GM12892 (cell line): ENCODE measurements around the gene TPPP2.

Experiments
- DNase-seq: peaks from one replicate; pipeline ENCODE4 v3.0.0; 2011; ENCODE audit not compliant: insufficient read length
- FAIRE-seq: peaks from 2 replicates; lab custom pipeline; 2011; peaks lifted over from hg19 to GRCh38; lab: Jason Lieb, UNC
- POLR2A ChIP-seq: IDR thresholded peaks from 2 replicates; pipeline ENCODE4 v1.6.1; 2011; ENCODE audit warnings: low read depth, low read length, control low read depth
- POLR2AphosphoS5 ChIP-seq: IDR thresholded peaks from 2 replicates; pipeline ENCODE4 v1.6.1; 2011; ENCODE audit warnings: low read depth, low read length, control low read depth
- TAF1 ChIP-seq: IDR thresholded peaks from 2 replicates; pipeline ENCODE4 v1.6.1; 2011; ENCODE audit warnings: low read depth, mild to moderate bottlenecking, control low read depth, low read length, borderline replicate concordance

TPPP2 gene

GRCh38 chr14:21019366-21019765, 10.7 kb upstream of the TPPP2 start:
- no peak for FAIRE-seq
- DNase-seq: no peak
- no peak for TF ChIP-seq TAF1
- TF ChIP-seq POLR2A: no peak
- TF ChIP-seq POLR2AphosphoS5: no peak

GRCh38 chr14:21020977-21021545, 9.0 kb upstream of the TPPP2 start:
- TF ChIP-seq POLR2AphosphoS5 (no peak), TAF1 (no peak), POLR2A (no peak)
- FAIRE-seq (no peak), DNase-seq (no peak)

GRCh38 chr14:21022686-21023085, 7.3 kb upstream of the TPPP2 start:
- FAIRE-seq (no peak), DNase-seq (no peak)
- TF ChIP-seq POLR2AphosphoS5 (no peak), TAF1 (no peak), POLR2A (no peak)

DNA sequence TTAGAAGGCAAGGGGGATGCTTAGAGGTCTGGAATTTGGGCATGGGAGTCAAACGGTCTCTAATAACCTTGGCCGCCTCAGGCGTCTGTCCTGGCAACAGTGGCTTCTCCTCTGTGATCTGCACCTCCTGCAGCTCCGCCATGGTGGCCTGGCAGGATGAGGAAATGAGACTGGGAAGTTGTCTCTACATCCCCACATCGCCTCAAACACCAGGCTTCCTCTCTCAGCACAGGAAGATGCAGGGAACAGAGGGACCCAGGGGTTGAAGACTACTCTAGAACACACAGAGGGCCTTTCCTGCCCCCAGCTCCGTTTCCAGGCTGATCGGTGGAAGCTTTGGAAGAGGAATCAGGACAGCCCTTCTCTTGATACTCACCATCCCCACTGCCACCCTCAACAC, 6.8 kb upstream of the TPPP2 start:
- TF ChIP-seq TAF1 (no peak), POLR2AphosphoS5 (no peak), POLR2A (no peak)
- DNase-seq (no peak), FAIRE-seq (no peak)

DNA sequence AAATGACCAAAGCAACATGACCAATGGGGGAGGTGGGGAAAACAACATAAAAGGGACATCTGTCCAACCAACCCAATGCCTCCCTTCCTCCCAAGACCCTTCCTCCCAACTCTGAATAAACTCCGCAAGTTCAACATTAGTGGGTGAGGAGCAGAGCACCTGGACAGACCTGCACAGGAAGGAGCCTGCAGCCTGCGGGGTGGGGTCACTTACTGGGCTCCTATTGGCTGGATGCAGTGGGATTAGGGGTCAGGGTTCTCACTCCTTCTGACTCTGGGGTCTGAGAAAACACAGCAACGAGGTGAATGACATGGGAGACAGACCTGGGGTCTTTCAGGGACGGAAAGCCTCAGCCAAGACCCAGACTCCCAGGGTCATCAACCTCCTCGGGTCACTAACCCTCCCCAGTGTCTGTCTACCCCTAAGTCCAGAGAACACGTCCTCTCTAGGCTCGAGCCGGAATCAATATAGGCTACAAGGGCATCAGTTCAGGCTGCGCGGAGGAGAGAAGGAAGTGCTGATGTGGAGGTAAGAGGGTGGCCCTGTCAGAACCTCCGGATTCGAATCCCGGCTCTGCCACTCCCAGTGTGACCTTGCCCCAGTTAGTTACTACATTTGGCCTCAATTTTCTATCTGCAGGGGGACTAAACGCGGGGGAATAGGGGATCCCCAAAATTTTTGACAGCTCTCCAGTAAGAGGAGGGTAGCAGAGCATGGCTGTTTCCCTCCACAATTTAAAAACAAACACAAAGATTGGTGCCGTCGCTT, 6.0 kb upstream of the TPPP2 start:
- DNase-seq (no peak), FAIRE-seq (no peak)
- TF ChIP-seq POLR2AphosphoS5 (no peak), POLR2A (no peak), TAF1 (no peak)

GRCh38 chr14:21024585-21025370, 5.2 kb upstream of the TPPP2 start, which contains the start of gene NDRG2:
Gene NDRG2 (minus strand): TSS chr14:21025061. CDS start chr14:21023315, 1,746 bp downstream.
- TF ChIP-seq POLR2A: no peak
- TF ChIP-seq POLR2AphosphoS5: no peak
- no peak for TF ChIP-seq TAF1

GRCh38 chr14:21025371-21026273, 4.4 kb upstream of the TPPP2 start:
- DNase-seq (no peak), FAIRE-seq (no peak)
- TF ChIP-seq POLR2AphosphoS5: no peak
- TF ChIP-seq TAF1: no peak
- TF ChIP-seq POLR2A: no peak

More at GRCh38 chr14:21024585-21025370, 5.2 kb upstream of the TPPP2 start, which contains the start of gene NDRG2:
- FAIRE-seq (no peak), DNase-seq (peak; percentile 50)

GRCh38 chr14:21026274-21026987, 3.6 kb upstream of the TPPP2 start:
- DNase-seq: no peak
- no peak for FAIRE-seq
- TF ChIP-seq POLR2AphosphoS5 (no peak), POLR2A (no peak), TAF1 (no peak)

GRCh38 chr14:21026988-21027315, 3.1 kb upstream of the TPPP2 start:
- TF ChIP-seq POLR2A: no peak
- TF ChIP-seq TAF1: no peak
- TF ChIP-seq POLR2AphosphoS5: no peak
- no peak for FAIRE-seq

GRCh38 chr14:21030531-21030930, 514 bp downstream of the TPPP2 start:
- TF ChIP-seq POLR2AphosphoS5 (no peak), POLR2A (no peak), TAF1 (no peak)
- FAIRE-seq: no peak
- DNase-seq: no peak

More at GRCh38 chr14:21026988-21027315, 3.1 kb upstream of the TPPP2 start:
- DNase-seq: no peak
